GM21515 (cell line): ENCODE results near the gene GFM1.
A peak's percentile ranks its signal among the peaks of the same experiment; 100 is the strongest.
"Not testable (repeated sequence)": the region's sequence is repeated elsewhere in the genome, so short reads cannot be mapped to it uniquely, and the experiment has no call there.

ENCODE experiments used
- ATAC-seq: cut with Tn5 transposase; IDR thresholded peaks from one replicate; pipeline ENCODE4 v1.9.1; 2021; ENCODE audit not compliant: unreplicated experiment

Gene GFM1

GRCh38 chr3:158672215-158673176 lies 28.2 kb downstream of the GFM1 start, which contains the start of gene LXN:
TSS of gene LXN (minus strand) at chr3:158672648. CDS start at chr3:158672478, 170 bp downstream.
- ATAC-seq, result peak; percentile 100

GRCh38 chr3:158678687-158679086 lies 34.4 kb downstream of the GFM1 start:
- no peak for ATAC-seq

GRCh38 chr3:158679547-158680000 lies 35.2 kb downstream of the GFM1 start:
- ATAC-seq, result no peak

GRCh38 chr3:158680861-158681260 lies 36.5 kb downstream of the GFM1 start:
- ATAC-seq, result no peak

- no peak for ATAC-seq
Measured at GRCh38 chr3:158683230-158683962, 39.1 kb downstream of the GFM1 start.

DNA sequence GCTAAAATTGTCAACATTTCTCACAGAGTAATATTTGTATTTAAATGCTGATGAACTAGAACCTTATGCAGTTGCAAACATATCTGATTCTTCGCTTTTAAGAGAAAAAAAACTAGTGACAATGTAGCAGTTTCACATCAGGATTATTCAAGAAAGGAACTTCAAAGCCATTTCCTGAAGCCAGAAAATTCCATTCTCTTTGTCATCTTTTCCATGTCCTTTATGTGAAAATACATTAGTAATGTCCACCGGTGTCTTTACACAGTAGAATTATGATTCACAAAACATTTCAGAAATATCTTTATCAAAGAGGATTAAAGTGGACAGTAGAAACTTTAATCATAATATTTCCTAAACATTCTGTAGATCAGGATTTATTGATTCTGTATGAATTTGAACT lies 40.8 kb downstream of the GFM1 start:
- ATAC-seq, result no peak

GRCh38 chr3:158693866-158694456 lies 49.6 kb downstream of the GFM1 start:
- ATAC-seq, result not testable (repeated sequence)

- no peak for ATAC-seq
Measured at GRCh38 chr3:158696618-158697017, 52.3 kb downstream of the GFM1 start.

- no peak for ATAC-seq
Measured at GRCh38 chr3:158700559-158700958, 56.2 kb downstream of the GFM1 start.

GRCh38 chr3:158701420-158702065 lies 57.2 kb downstream of the GFM1 start:
- ATAC-seq, result no peak

GRCh38 chr3:158702815-158703481 lies 58.6 kb downstream of the GFM1 start:
- ATAC-seq, result no peak

- no peak for ATAC-seq
Measured at GRCh38 chr3:158703566-158703965, 59.2 kb downstream of the GFM1 start.

DNA sequence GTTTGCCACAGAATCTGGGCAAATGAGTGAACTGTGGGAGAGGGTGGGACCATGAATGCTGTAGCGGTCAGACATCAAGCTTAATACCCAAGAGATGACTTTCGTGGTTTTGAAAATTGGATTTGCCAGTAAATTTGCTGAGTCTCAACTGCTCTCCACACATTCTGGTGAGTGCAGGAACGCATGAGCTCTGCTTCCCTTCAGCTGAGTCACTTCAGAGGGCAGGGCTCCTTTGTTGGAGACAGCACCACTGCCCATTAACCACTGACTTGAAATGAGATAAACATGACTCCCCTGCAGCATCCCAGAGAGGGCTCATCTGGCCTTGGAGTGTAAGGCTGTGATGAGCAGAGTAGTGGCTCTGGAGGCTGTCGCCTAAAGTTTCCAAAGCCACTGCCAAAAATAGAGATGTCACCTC lies 65.3 kb downstream of the GFM1 start:
- ATAC-seq, result no peak

DNA sequence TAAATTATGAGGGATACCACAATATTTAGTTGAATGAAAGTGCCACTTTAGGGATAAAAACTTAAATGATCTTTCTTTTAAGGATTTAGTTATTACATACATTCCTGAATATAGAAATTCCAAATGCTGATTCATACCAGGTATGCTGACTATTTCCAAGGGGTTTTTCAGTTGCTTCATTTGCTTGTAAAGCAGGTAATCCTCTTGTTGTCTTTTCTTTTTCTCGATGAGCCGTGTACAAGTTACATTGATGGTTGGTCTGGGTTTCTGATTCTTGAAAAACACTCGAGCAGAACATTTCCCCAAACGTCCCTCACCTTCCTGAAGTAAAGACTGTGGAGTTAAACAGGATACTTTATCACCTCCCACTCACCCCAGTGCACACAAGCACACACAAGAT lies 66.3 kb downstream of the GFM1 start:
- no peak for ATAC-seq

DNA sequence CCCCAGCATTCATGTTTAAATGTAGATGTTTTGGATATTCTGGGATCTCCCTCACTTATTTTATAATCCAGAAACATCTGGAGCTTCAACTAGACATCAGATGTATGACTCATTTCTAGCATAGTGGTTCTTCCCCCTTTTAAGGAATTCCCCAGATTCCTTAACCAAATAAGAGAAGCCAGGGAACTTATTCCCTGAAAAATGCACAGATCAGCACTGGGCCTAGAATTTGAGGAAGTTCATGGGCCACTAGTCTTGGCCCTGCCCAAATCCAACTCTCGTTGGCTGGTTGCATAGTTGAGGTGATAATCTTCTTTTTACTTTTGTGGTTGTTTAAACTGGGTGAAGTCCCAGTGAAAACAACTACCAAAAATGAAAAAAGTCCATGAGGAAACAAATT lies 67.6 kb downstream of the GFM1 start:
- ATAC-seq, result no peak

- ATAC-seq, result no peak
Measured at GRCh38 chr3:158712443-158712842, 68.1 kb downstream of the GFM1 start.

DNA sequence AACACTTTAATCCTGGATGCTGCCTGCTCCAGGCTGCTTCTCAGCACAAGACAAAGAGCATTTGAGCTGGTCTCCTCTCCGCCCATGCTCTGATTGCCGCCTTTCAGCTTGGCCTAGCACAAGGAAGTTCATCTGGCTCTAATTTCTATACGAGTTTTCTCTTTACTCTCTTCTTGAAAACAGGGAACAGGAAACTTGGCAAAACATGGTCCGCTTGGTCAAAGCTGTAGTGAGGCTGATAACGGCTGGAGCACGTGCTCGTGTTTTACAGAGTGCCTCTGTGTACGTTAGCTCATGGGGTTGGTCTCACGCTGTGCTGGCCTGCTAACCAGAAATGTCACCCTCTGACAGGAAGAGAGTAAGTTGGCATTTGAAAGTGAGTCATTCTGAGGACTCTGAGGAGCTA lies 68.8 kb downstream of the GFM1 start:
- ATAC-seq, result no peak

GRCh38 chr3:158717576-158717975 lies 73.2 kb downstream of the GFM1 start:
- ATAC-seq, result no peak

DNA sequence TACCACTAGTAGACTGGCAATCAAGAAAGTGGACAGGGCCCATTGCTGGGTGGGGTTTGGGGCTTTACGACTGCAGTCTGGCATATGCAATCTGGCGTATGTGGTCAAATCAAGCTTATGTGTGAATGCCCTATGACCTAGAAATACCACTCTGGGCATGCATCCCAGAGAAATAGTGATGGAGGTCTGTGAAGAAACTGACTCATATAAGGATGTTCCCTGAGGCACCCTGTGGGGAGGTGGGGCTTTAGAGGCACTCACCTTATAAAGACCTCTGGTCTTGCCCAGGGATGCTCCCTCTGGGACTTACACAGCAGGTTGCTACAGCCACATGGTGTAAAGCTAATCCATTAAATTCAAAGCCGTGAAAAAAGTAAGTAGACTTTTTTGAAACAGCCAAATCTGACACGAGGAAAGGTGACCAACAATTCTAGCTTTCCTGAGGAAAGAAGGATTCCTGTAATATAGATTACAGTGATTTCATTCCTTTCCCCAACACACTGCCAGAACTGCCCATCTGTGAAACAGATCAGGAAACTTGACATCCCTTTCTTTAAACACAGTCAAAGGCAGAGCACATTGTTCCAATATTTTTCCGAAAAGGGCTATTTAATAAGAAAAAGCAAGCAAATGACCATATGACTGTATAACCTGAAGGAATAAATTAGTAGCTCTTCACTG lies 74.3 kb downstream of the GFM1 start:
- ATAC-seq, result no peak

DNA sequence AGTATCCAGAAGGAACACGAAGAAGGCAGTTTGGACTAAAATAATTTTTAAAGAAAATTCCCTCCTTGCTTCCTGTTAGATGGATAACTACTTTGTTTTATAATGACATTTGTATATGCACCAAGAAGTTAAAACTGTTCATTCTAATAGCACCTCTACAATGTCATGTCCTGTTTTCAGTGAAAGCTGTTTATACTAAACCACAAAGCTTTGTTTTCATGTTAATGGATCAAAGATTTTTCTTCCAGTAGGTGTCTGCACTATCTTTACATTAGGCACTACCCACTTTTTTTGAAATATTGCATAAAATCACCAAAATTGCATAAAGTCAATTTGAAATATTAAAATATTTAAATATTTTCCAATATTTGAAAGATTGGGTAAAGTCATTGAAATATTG lies 77.8 kb downstream of the GFM1 start:
- no peak for ATAC-seq
